ENCODE data around the gene PHKG2.
A peak's percentile ranks its signal among the peaks of the same experiment; 100 is the strongest.

PHKG2 gene

GRCh38 chr16:30755955-30756780 lies 7.9 kb downstream of the PHKG2 start:
- no peak for DNase-seq (ENCODE audit: low read depth in 2 of 2, low spot score in 1 of 2)

GRCh38 chr16:30756781-30757100 lies 8.5 kb downstream of the PHKG2 start:
- no peak for DNase-seq (ENCODE audit: low read depth in 2 of 2, low spot score in 1 of 2)

GRCh38 chr16:30757316-30757715 lies 9.1 kb downstream of the PHKG2 start:
- no peak for DNase-seq (ENCODE audit: low read depth in 2 of 2, low spot score in 1 of 2)

DNA sequence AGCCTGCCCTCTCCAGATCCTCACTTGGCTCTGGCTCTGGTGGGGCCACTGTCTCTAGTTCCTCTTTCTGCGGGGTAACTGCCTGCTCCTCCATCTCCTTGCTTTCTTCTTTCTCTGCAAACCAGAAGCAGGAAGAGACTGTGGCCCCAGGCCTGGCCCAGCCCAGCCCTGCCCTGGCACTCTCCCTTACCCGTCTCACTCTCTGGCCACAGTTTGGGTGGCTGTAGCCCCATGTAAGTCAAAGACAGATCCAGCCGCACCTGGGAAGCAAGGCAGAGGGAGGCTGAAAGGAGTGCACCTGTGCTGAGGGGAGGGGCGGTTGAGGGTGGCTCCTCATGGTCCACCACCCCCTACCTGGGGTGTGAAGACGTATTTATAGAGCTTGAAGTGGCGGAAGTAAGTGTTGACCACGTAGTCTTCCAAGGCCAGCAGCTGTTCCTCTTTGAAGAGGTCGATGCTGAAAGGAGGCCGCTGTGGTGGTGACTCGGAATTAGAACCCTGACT lies 10.8 kb downstream of the PHKG2 start:
- no peak for DNase-seq (ENCODE audit: low read depth in 2 of 2, low spot score in 1 of 2)

DNA sequence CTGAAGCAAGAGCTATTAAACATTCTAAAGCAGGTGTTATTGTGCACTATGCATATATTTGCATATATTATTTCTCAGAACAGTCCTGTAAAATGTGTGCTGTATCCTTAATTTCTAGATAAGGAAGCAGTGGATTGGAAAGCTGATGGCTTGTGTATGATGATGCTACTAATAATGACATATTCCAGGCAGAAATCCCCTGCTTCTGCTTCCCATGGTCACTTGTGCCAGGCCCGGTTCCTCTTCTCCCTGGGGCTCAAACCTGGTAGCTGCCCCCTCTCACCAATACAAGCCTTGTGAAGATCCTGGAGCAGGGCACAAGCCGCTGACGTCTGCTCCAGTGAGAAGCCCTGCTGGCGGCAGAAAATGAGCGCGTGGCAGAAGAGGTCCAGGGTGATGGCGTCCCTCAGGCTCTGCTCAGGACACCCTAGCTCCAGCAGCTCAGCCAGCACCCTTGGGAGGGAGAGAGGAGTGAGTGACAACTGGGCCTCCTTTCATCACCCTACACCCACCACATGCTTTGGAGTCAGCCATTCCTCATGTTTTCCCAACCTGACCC lies 11.9 kb downstream of the PHKG2 start:
- DNase-seq (ENCODE audit: low read depth in 2 of 2, low spot score in 1 of 2) = no peak

DNA sequence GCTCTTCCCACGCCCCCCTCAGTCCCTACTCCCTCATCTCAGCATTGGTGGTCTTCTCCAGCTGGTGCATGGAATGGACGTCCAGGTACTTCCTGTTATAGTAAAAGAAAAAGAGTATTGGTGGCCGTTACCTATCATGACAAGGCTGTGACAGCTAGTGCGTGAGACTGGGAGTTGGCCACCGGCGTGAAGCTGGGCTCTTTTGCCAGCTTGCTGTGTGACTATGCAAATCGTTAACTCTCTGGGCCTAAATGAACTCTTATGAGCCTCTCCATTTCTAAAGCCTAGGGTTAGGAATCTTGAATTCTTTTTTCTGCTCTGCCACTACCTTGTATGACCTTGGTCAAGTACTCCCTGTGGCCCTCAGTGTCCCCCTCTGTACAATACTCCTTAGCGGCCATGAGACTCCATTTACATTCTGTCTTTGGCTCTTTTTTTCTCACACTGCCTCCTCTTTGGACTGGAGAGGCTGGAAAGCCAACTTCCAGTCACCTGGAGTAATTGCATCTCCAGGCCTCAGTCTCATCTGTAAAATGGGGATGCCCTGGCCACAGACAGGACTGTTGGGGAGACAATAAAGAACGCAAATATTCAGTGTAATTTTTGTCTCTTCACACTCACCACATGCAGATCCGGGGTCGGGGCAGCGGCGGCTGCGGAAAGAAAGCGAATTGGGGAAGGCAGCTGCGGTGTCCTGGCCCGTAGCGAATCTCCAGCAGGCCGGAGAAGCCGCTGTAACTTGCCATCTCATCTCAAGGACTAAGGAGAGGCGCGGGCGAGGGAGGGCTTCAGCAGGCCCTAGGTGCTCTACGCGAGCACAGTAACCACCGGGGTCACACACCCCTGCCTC lies 12.6 kb downstream of the PHKG2 start:
- no peak for DNase-seq (ENCODE audit: low read depth in 2 of 2, low spot score in 1 of 2)

- peak; percentile 14 to 30 for DNase-seq (ENCODE audit: low read depth in 2 of 2, low spot score in 1 of 2)
Observed at GRCh38 chr16:30761427-30761927, 13.3 kb downstream of the PHKG2 start.

GRCh38 chr16:30761928-30762902 lies 14.0 kb downstream of the PHKG2 start, which contains the start of the genes CFAP119 and RNF40:
Gene CFAP119, minus strand, starts transcription at chr16:30762062. Its CDS starts 314 bp downstream, at chr16:30761748.
Gene RNF40, plus strand, starts transcription at chr16:30762322. Its CDS starts 224 bp downstream, at chr16:30762546.
- DNase-seq (ENCODE audit: low read depth in 2 of 2, low spot score in 1 of 2) = peak; percentile 65 to 89

DNA sequence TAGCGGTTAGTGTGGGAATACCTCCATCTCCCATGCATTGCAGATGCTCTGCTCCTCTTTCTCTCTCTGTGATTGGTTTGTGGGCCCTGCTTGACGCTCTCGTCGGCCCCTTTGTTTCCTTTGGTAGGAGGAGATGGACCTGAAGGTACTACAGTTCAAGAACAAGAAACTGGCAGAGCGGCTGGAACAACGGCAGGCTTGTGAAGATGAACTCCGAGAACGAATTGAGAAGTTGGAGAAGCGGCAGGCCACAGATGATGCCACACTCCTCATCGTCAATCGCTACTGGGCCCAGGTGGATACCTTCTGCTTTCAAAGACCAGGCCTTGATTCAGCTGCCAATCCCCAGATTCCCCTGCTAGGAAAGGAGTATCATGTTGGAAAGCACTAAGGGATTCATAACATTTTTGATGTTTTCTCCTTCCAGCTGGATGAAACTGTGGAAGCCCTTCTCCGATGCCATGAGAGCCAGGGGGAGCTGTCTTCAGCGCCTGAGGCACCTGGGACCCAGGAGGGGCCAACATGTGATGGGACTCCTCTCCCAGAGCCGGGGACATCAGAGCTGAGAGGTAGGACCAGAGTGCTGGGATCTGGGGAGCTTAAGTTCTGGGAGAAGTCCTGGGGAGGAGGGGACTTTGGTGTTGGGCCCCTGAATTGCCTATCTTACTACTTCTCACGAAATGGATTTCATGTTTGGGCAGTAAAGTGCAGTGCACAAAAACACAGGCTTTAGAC lies 14.9 kb downstream of the PHKG2 start:
- no peak for DNase-seq (ENCODE audit: low read depth in 2 of 2, low spot score in 1 of 2)

DNA sequence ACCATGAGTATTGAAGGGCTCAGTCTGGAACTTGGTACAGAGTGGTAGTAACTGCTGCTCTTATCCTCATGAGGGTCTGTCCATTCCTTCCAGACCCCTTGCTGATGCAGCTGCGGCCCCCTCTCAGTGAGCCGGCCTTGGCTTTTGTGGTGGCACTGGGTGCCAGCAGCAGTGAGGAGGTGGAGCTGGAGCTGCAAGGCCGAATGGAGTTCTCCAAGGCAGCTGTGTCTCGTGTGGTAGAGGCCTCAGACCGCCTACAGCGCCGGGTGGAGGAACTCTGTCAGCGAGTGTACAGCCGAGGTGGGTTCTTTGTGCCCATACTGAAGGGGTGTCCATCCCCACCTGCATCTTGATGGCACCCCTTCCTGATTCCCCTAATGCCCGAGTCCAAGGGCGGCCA lies 15.9 kb downstream of the PHKG2 start:
- no peak for DNase-seq (ENCODE audit: low read depth in 2 of 2, low spot score in 1 of 2)

DNA sequence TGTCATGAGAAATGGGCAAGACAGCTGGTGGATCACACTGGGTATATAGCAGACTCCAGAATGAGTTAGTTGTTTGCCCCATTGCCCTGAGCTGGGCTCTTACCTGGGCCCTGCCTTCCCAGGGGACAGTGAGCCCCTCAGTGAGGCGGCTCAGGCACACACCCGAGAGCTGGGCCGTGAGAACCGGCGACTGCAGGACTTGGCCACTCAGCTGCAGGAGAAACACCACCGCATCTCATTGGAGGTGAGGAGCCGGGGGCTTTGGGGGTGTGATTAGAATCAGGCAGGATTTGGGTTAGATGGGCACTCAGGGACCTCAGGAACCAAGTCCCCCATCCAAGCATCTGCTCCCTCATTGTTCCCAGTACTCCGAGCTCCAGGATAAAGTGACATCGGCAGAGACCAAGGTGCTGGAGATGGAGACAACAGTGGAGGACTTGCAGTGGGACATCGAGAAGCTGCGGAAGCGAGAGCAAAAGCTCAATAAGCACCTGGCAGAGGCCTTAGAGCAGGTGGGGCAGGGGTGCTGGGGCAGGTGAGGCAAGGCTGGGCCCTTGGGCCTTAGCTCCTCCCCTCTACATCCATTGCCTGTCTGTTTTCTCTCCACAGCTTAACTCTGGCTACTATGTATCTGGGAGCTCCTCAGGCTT lies 16.7 kb downstream of the PHKG2 start:
- DNase-seq (ENCODE audit: low read depth in 2 of 2, low spot score in 1 of 2) = no peak

- no peak for DNase-seq (ENCODE audit: low read depth in 2 of 2, low spot score in 1 of 2)
Observed at GRCh38 chr16:30766206-30766932, 18.1 kb downstream of the PHKG2 start.

DNA sequence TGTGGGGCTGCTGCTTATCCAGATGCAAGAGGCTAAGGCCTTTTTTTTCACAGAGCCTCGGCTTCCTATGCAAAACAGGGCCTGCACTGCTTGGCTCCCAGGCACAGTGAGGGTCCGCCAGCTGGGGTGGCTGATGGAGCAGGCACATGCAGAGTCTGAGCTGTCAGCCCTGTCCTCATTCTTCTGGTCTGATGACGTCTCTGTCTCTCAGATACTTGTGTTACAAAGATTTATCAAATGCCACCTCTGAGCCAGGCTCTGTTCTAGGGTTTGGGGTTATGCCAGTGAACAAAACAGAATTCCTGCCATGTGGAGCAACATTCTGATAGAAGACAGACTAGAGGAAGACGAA lies 18.7 kb downstream of the PHKG2 start:
- no peak for DNase-seq (ENCODE audit: low read depth in 2 of 2, low spot score in 1 of 2)

- no peak for DNase-seq (ENCODE audit: low read depth in 2 of 2, low spot score in 1 of 2)
Observed at GRCh38 chr16:30767767-30768465, 19.7 kb downstream of the PHKG2 start.

DNA sequence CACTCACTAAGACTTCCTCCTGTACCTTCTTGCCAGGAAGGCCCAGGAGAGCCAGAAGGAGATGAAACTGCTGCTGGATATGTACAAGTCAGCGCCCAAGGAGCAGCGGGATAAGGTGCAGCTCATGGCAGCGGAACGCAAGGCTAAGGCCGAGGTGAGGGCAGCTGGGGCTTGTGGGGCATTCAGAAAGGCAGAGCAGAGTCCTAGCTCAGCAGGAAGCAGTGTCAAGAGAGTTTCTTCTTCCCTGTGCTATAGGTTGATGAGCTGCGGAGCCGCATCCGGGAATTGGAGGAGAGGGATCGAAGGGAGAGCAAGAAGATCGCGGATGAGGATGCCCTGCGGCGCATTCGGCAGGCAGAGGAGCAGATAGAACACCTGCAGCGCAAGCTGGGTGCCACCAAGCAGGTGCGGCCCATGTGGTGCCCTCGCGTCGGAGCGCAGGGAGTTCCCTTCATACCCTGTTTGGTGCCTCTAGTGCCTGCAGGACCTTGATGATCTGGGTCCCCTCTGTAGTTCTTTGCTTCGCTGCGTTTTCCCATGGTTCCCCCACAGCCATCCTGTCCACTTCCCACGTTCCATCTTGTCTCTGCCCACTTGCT lies 20.5 kb downstream of the PHKG2 start:
- DNase-seq (ENCODE audit: low read depth in 2 of 2, low spot score in 1 of 2) = no peak

- no peak for DNase-seq (ENCODE audit: low read depth in 2 of 2, low spot score in 1 of 2)
Observed at GRCh38 chr16:30769379-30770089, 21.3 kb downstream of the PHKG2 start.

- no peak for DNase-seq (ENCODE audit: low read depth in 2 of 2, low spot score in 1 of 2)
Observed at GRCh38 chr16:30771726-30772125, 23.5 kb downstream of the PHKG2 start.

Data from stimulated activated CD8-positive, alpha-beta memory T cell treated with anti-CD3 and anti-CD28 coated beads, Interleukin-4, amount 100 ng/mL, for 4 hours (primary cell).